Measurements from ENCODE around the gene LRPAP1.

LRPAP1 gene

GRCh38 chr4:3501825-3502425 is 30.3 kb downstream of the LRPAP1 start:
- no peak overlapping the region for H3K4me3 ChIP-seq (ENCODE audit: low read depth, low read length)
- DNase-seq (ENCODE audit: low read depth): no peak
- in situ Hi-C loops (cut with HindIII; ENCODE audit: low sequenced_read_pairs): no loop called here
- no peak for TF ChIP-seq CTCF (IDR thresholded peaks at IDR 0.05; ENCODE audit: low read depth, low read length, missing control alignments)

- DNase-seq (ENCODE audit: low read depth): no peak
- no peak for TF ChIP-seq CTCF (IDR thresholded peaks at IDR 0.05; ENCODE audit: low read depth, low read length, missing control alignments)
- no peak overlapping the region for H3K4me3 ChIP-seq (ENCODE audit: low read depth, low read length)
- in situ Hi-C loops (cut with HindIII; ENCODE audit: low sequenced_read_pairs): no loop called here
Observed at GRCh38 chr4:3501126-3501824, 30.9 kb downstream of the LRPAP1 start.

GRCh38 chr4:3500634-3501101 is 31.6 kb downstream of the LRPAP1 start:
- no peak for DNase-seq (ENCODE audit: low read depth)
- in situ Hi-C loops (cut with HindIII; ENCODE audit: low sequenced_read_pairs): no loop called here
- TF ChIP-seq CTCF (IDR thresholded peaks at IDR 0.05; ENCODE audit: low read depth, low read length, missing control alignments): no peak
- no peak overlapping the region for H3K4me3 ChIP-seq (ENCODE audit: low read depth, low read length)

- no peak for TF ChIP-seq CTCF (IDR thresholded peaks at IDR 0.05; ENCODE audit: low read depth, low read length, missing control alignments)
- H3K4me3 ChIP-seq (ENCODE audit: low read depth, low read length): no peak overlapping the region
- in situ Hi-C loops (cut with HindIII; ENCODE audit: low sequenced_read_pairs): no loop called here
- no peak for DNase-seq (ENCODE audit: low read depth)
Observed at GRCh38 chr4:3500111-3500510, 32.1 kb downstream of the LRPAP1 start.

- in situ Hi-C loops (cut with HindIII; ENCODE audit: low sequenced_read_pairs): no loop called here
- DNase-seq (ENCODE audit: low read depth): no peak
Observed at GRCh38 chr4:3499710-3500109, 32.5 kb downstream of the LRPAP1 start.

GRCh38 chr4:3498901-3499510 is 33.2 kb downstream of the LRPAP1 start:
- no peak for TF ChIP-seq CTCF (IDR thresholded peaks at IDR 0.05; ENCODE audit: low read depth, low read length, missing control alignments)
- no peak for DNase-seq (ENCODE audit: low read depth)
- in situ Hi-C loops (cut with HindIII; ENCODE audit: low sequenced_read_pairs): no loop called here
- H3K4me3 ChIP-seq (ENCODE audit: low read depth, low read length): no peak overlapping the region

More at GRCh38 chr4:3499710-3500109, 32.5 kb downstream of the LRPAP1 start:
- TF ChIP-seq CTCF (IDR thresholded peaks at IDR 0.05; ENCODE audit: low read depth, low read length, missing control alignments): no peak
- no peak overlapping the region for H3K4me3 ChIP-seq (ENCODE audit: low read depth, low read length)

Measured in astrocyte of the cerebellum (primary cell).